HG02840 (cell line): ENCODE results near the gene STEAP1.

ENCODE experiments used
- ATAC-seq: cut with Tn5 transposase; IDR thresholded peaks from one replicate; pipeline ENCODE4 v1.9.1; 2021; ENCODE audit warnings: mild to moderate bottlenecking, moderate library complexity, moderate number of reproducible peaks; ENCODE audit not compliant: unreplicated experiment, low FRiP score

STEAP1 gene

DNA sequence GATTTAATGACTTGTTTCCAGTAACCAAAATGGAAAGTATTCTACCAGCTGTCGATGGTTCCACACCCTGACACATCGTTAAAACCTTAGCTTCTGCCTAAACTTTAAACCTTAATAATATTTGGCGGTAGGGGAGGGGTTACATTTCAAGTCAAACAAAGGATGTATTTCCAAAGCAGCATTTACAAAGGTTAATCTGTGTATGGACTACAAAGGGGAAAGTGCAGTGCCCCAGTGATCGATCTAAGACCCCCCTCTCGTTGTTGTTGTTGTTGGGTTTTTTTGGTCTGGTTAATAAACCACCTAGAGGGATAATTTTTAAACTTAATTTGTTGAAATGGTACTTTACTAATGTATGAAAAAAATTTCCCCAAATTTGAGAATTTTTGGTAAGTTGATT, 56.2 kb downstream of the STEAP1 start:
- ATAC-seq, result no peak

DNA sequence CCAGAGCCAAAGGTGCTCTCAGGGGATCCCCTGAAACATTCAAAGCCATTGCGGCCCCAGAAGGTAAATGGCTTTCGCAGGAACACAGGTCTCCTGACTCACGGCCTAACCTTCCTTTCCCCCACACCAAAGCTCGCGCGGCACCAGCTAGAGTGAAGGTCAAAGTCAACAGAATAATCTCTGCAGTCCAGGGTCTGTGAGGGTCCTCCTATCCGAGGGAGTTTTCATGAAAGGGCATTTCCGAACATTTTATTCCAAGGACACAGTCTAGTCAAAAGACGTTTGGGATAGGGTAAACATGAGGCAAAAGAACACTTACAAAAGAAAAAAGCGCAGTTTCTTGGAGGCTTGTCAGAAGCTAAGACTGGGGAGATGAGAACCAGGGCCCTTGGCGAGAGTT, 56.7 kb downstream of the STEAP1 start:
- no peak for ATAC-seq

DNA sequence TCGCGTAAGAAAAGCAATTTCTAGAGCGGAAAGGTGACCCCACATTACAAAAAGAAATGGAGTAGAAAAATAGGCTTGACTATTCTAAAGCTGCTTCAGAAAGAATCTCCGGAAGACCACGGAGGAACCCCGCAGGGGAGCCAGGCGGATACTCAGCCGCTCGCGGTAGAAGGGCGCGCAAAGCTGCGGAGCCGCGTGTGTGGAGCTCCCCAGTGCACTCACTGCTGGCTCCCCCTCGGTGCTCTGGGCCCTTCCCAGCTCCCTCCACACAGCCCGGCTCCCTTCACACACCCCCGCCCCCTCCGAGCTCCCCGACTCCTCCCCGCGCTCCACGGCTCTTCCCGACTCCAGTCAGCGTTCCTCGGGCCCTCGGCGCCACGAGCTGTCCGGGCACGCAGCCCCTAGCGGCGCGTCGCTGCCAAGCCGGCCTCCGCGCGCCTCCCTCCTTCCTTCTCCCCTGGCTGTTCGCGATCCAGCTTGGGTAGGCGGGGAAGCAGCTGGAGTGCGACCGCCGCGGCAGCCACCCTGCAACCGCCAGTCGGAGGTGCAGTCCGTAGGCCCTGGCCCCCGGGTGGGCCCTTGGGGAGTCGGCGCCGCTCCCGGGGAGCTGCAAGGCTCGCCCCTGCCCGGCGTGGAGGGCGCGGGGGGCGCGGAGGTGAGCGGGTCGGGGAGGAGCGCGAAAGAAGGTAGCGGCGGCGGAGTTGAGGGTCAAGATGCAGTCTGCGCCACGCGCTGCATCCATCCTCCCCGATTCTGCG, 57.3 kb downstream of the STEAP1 start, which contains the start of gene STEAP2:
Gene STEAP2 (plus strand): TSS at position 350 of the 758 bp plus-strand sequence. CDS start 13,343 bp downstream, outside the sequence.
- ATAC-seq, result peak; percentile 67

DNA sequence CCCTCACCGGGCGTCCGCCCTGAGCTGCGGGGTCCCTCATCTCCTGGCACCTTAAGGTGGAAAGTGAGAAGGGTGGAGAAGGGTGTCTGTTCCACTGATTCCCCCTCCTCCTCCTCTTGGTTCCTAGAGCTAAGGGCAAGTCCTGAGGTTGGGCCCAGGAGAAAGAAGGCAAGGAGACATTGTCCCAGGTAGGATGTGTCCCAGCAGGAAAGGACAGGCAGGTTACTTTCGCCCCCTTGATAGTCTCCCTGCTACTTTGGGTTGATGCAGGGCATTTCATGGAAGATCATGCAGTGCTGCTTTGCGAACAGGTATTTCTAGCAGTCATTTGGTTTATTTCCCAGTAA, 57.9 kb downstream of the STEAP1 start:
- ATAC-seq, result no peak

DNA sequence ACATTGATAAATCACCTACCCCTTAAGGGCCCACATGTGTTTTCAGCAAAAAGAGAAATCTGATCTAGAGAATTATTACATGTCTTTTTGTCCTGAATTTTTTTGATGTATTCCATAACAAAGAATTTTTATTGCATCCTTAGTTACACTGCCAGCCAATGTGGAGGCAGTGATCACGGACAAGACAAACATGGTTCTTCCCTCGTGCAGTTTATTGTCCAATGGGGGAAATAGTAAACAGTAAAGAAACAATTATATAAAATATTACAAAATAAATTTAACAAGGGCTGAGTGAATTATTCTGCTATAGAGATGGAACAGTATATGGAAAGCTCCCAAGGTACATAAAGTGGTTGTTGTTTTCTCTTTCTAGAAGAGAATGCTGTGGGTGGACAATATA, 59.3 kb downstream of the STEAP1 start:
- no peak for ATAC-seq
